NCI-H146 (cell line): Measurements from ENCODE around the gene UGT1A9.
"Not testable (repeated sequence)": the region's sequence is repeated elsewhere in the genome, so short reads cannot be mapped to it uniquely, and the experiment has no call there.

Source experiments
- DNase-seq: peaks from one replicate; lab custom pipeline; 2025; lab: John Stamatoyannopoulos, UW

UGT1A9 gene

DNA sequence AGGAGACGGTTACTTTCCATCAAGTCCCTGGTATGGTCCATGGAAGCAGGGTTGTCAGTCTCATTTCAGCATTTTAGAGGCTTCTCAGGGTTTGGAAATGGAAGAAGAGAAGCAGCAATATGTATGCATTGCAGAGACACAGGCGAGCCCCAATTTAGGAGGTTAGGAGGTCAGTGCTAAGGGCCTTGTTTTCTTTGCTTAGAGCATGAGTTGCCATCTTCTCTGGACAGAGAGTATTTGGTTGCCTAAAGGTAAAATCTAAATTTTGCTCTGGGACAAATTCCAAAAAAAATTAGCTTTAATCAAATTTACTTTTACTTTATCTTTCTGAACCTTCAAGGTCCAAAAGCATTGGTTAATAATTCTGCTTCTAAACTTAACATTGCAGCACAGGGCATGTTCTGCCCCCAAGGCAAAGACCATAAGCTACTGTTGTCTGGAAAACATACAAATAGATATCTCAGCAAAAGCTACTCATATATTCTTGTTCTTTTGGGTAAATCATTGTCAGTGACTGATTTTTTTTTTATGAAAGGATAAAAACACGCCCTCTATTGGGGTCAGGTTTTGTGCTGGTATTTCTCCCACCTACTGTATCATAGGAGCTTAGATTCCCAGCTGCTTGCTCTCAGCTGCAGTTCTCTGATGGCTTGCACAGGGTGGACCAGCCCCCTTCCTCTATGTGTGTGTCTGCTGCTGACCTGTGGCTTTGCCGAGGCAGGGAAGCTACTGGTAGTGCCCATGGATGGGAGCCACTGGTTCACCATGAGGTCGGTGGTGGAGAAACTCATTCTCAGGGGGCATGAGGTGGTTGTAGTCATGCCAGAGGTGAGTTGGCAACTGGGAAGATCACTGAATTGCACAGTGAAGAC is at the start of gene UGT1A9:
Gene UGT1A9, plus strand, starts transcription at position 609 of the 872 bp plus-strand sequence. Its CDS starts 37 bp downstream, at position 646.
- DNase-seq, result no peak

- no peak for DNase-seq
These were observed 44.2 kb upstream of the UGT1A9 start for GRCh38 chr2:233627331-233628025.

- DNase-seq, result not testable (repeated sequence)
These were observed 35.4 kb upstream of the UGT1A9 start, which contains the start of gene UGT1A10 for GRCh38 chr2:233636306-233636705. Gene UGT1A10 (plus strand): TSS chr2:233636448. CDS start chr2:233636523, 75 bp downstream.

GRCh38 chr2:233638836-233639235 is 32.9 kb upstream of the UGT1A9 start:
- no peak for DNase-seq

- no peak for DNase-seq
These were observed 31.8 kb upstream of the UGT1A9 start for GRCh38 chr2:233639860-233640259.

DNA sequence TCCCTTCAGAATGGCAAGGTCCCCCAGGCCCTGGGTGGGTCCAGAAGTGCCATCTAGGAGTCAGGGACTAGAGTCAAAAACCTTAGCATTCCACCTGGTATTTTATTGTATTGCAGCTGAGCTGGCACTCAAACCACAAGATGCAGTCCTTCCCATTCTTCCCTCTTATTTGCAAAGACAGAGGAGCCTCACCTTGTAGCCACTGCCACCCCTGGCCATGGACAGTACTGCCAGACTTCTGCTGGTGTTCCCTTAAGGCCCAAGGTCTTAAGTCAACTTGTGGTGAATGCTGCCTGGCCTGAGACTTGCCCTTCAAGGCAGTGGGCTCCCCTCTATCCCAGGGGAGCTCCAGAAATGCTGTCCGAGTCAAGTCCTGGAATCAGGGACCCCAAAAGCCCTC is 28.6 kb upstream of the UGT1A9 start:
- DNase-seq, result no peak

DNA sequence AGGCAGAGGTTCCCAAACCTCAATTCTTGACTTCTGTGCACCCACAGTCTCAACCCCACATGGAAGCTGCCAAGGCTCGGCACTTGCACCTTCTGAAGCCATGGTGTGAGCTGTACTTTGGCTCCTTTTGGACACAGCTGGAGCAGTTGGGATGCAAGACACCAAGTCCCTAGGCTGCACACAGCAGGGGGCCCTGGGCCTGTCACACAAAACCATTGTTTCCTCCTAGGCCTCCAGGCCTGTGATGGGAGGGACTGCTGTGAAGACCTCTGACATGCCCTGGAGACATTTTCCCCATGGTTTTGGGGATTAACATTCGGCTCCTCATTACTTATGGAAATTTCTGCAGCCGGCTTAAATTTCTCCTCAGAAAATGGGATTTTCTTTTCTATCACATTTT is 25.7 kb upstream of the UGT1A9 start:
- DNase-seq, result not testable (repeated sequence)

DNA sequence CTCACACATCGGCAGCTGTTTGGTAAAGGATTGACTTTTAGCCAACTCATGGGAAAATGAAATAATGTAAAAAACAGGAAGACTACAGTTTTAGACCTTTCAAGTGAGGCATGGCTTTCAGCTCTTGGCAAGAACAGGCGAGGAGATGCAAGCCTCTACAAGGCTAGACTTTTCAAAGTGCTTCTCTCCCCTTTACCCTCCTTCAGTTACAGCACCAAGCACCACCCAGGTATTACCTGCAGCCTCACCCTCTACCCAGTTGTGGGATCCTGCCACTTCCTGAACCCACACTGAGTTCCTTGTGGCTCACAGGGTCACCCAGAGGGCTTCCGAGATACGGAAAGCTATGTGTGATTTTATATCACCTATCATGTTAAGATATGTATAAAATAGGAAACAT is 20.7 kb upstream of the UGT1A9 start:
- DNase-seq, result no peak

DNA sequence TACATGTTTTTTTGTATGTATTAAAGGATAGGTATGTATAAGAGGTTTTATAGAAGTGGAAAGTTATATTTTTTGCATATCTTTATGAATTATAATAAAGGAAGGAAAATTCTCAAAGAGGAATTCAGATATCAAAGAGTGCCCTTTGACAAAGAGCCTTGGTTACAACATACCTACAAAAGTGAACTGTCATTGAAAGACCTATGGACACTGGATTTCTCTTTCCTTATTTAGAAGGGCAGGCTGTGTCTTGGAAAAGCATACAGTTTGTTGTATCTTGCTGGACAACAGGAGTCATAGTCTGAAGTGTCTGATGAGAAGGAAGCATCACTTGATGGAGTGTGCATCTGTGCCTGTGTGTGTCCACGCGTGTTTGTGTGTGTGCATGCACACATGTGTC is 20.3 kb upstream of the UGT1A9 start:
- no peak for DNase-seq

DNA sequence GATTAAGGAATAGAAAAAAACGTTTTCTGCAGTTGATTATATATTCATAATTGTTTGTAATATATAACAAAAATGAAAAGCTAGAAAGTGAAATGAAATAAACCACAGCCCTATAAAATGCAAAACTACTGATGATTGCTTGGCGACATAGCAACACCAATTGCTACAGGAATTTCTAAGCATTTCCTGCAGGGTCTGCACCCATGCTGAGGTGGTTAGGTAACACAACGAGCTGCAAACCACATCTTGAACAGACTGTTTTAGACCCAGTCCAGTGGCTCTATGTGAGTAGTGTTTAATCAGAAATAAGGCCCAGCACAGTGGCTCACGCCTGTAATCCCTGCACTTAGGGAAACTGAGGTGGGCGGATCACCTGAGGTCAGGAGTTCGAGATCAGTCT is 17.2 kb upstream of the UGT1A9 start:
- no peak for DNase-seq

DNA sequence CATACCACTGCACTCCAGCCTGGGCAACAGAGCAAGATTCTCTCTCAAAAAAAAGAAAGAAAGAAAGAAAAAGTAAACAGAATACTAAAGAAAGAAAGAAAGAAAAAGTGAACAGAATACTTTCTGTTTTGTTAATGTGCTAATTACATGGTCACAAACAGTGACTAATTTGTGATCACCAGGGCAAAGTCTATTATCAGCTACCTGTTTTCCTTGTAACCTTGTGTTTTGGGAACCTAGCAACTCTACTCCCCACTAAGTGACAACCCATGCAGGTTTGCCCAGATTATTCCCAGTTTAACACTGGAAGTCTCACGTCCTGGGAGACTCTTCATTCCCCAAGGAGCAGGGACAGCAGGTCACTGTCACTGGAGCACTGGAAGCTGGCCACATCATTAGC is 16.7 kb upstream of the UGT1A9 start:
- no peak for DNase-seq

DNA sequence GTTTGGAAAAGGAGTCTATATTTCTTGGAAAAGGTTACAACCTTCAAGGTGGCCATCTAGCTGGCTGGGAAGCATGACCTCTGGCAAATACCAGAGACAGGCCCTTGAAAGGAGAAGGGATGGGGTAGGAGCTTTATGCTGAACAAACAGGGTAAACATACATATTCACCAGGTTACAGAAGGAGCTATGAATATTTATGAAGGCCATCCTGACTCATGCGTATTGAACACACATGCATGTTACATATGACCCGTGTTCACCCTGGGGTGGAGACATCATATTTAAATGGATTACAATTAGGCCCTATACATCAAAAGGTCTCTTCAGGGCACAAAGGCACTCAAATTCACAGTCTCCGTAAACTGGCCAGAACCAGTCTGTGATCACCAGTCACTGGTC is 15.8 kb upstream of the UGT1A9 start:
- not testable (repeated sequence) for DNase-seq

DNA sequence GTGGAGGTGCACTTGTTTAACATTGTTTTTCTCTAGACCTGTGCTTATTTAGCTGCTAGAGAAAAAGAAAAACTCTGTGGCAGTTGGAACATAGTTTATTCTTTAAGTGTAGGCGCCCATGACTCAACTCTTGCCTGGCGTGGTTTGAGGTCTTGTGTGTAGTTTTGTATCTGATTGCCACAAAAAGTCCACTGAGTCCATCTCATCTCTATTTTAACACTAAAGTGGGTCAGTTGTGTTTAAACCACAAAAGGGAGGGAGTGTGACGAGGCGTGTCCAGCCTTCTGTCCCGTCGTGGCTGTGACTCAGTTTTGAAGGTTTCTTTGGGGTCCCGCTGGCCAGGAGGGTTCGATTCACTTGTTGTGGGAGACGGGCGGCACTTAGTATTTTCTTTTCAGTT is 15.3 kb upstream of the UGT1A9 start:
- DNase-seq, result no peak

GRCh38 chr2:233658610-233659009 is 13.1 kb upstream of the UGT1A9 start:
- DNase-seq, result no peak

DNA sequence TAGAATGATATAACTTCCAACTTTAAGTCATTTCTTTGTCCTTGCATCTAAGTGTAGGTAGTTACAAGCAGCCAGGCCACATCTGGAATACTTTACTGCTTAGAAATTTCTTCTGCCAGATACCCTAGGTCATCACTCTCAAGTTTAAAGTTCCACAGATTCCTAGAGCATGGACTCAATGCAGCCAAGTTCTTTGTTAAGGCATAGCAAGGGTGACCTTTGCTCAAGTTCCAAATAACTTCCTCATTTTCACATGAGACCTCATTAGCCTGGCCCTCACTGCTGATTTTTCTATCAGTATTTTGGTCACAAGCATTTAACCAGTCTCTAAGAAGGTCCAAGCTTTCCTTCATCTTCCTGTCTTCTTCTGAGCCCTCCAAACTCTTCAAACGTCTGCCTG is 7.8 kb upstream of the UGT1A9 start:
- DNase-seq, result no peak

DNA sequence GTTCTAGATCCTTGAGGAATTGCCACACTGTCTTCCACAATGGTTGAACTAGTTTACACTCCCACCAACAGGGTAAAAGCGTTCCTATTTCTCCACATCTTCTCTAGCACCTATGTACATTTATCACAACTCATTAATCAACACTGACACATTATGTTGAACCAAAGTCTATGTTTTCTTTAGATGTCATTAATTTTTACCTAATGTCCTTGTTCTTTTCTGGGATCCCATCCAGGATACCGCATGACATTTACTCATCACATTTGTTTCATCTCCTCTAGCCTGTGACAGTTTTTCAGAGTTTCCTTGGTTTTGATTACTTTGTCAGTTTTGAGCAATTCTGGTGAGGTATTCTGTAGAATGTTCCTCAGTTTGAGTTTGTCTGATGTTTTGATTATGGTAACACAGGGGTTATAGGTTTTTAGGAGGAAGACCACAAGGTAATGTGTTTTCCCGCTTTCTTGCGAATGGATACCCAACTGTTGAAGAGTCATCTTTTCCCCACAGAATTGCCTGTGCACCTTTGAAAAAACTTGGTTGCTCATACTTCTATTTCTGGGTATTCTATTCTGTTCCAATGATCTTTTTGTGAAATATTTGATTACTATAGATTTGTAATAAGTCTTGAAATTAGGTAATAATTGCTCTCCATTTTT is 3.0 kb upstream of the UGT1A9 start:
- no peak for DNase-seq

DNA sequence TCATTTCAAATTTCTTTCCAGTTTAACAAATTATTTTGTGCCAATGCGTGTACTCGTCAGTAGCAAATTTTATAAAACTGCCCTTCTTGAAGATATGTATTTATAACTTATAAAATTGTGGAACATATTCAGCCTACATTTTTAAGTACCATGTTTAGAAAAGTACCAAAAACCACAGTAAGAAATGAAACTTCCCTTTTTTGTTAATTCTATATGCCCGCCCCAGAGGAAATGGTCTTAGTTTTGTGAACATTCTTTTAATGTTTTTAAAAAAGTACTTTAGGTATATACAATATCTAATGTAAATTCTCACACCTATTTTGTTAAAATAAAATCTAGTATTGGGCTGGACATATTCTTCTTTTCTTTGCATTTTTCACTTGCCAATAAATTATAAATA is 1.2 kb downstream of the UGT1A9 start:
- DNase-seq, result no peak

GRCh38 chr2:233673896-233674295 is 2.2 kb downstream of the UGT1A9 start:
- no peak for DNase-seq

DNA sequence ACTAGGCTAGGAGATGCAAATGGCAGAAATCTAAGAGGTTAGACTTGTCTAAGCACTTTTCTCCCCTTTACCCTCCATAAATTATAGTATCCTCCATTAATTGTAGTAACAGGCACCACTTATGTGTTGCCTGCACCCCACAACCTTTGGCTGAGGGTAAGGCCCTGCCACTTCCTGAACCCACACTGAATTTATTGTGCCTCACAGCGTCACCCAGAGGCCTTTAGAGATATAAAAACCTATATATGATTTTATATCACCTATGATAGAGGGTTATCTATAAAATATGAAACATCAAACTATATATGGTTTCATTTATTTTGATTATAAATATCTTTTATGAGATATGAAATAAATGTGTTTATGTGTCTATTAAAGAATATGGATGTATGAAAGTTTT is 2.6 kb downstream of the UGT1A9 start:
- DNase-seq, result no peak

GRCh38 chr2:233674995-233675394 is 3.3 kb downstream of the UGT1A9 start:
- no peak for DNase-seq

GRCh38 chr2:233676046-233676445 is 4.3 kb downstream of the UGT1A9 start:
- DNase-seq, result no peak

DNA sequence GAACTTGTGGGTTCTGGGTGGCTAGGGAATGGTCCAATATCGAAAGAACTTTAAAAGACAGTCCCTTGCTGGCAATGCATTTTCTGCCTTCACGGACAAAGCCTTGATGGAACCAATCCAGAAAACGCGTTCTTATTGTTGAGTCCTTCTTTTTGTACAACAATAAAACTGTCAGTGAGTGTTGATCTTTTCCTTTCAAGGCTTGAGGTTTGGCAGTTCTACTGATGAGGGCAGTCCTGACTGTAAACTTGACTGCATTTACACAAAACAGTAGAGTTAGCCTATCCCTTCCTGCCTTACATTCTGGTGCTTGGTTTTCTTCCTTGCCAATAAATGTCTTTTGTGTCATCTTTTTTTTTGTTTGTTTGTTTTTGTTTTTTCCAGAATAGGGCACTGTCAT is 7.5 kb downstream of the UGT1A9 start:
- DNase-seq, result no peak
